Activated CD8-positive, alpha-beta memory T cell treated with anti-CD3 and anti-CD28 coated beads for 1 hour (primary cell): Measurements from ENCODE around the gene LTB4R.

Experiments
- DNase-seq, 2 donors: peaks; one replicate each; pipeline ENCODE4 v3.0.0-alpha.2; 2020; ENCODE audit warnings: low read depth in 1 of 2; ENCODE audit errors: extremely low read depth in 1 of 2

Gene LTB4R

GRCh38 chr14:24310646-24311604 is at the start of gene LTB4R:
Gene LTB4R (plus strand): TSS chr14:24311502. CDS start chr14:24315652, 4,150 bp downstream.
- DNase-seq: peak; percentile 32 to 46

GRCh38 chr14:24261969-24262327 is 49.4 kb upstream of the LTB4R start:
- no peak for DNase-seq

GRCh38 chr14:24262821-24263733 is 48.2 kb upstream of the LTB4R start, which contains the start of gene TGM1:
Gene TGM1 (minus strand): TSS chr14:24263177. CDS start chr14:24262352, 825 bp downstream.
- no peak for DNase-seq

- DNase-seq: no peak
These were observed 47.5 kb upstream of the LTB4R start for GRCh38 chr14:24263848-24264247.

GRCh38 chr14:24264298-24264697 is 47.0 kb upstream of the LTB4R start:
- DNase-seq: no peak

- no peak for DNase-seq
These were observed 44.7 kb upstream of the LTB4R start for GRCh38 chr14:24266344-24267244.

- DNase-seq: no peak
These were observed 43.8 kb upstream of the LTB4R start for GRCh38 chr14:24267516-24267915.

- DNase-seq: no peak
These were observed 43.1 kb upstream of the LTB4R start for GRCh38 chr14:24268225-24268624.

- DNase-seq: no peak
These were observed 41.9 kb upstream of the LTB4R start for GRCh38 chr14:24269368-24269767.

- no peak for DNase-seq
These were observed 41.3 kb upstream of the LTB4R start for GRCh38 chr14:24269910-24270536.

GRCh38 chr14:24270537-24271133 is 40.7 kb upstream of the LTB4R start:
- DNase-seq: peak in 1 of 2 donors; percentile 3

GRCh38 chr14:24271134-24271833 is 40.0 kb upstream of the LTB4R start, which contains the start of gene RABGGTA:
Gene RABGGTA (minus strand): TSS chr14:24271597. CDS start chr14:24271115, 482 bp downstream.
- peak; percentile 76 to 81 for DNase-seq

- no peak for DNase-seq
These were observed 39.5 kb upstream of the LTB4R start for GRCh38 chr14:24271834-24272263.

- no peak for DNase-seq
These were observed 38.8 kb upstream of the LTB4R start for GRCh38 chr14:24272467-24272866.

- no peak for DNase-seq
These were observed 37.8 kb upstream of the LTB4R start for GRCh38 chr14:24273422-24273998.

GRCh38 chr14:24274101-24274543 is 37.2 kb upstream of the LTB4R start:
- no peak for DNase-seq

GRCh38 chr14:24277071-24277470 is 34.2 kb upstream of the LTB4R start:
- DNase-seq: no peak

GRCh38 chr14:24277606-24278321 is 33.5 kb upstream of the LTB4R start:
- no peak for DNase-seq
